HepG2 (cell line): ENCODE measurements around the gene RAB43. TPM values are rescaled to one million over a fixed set of nuclear protein-coding genes. Genes with fewer than 3 reads are reported as not detected.

ENCODE experiments used
- ATAC-seq: fragments of 200-7000 bp; cut with Tn5 transposase; 3 replicates; pipeline ENCODE4 v1.9.1; 2020; ENCODE audit warnings: mild to moderate bottlenecking, moderate library complexity
- BruUV-seq: library from RNA; stranded (reverse); fragments of 400-500 nt; replicated peaks from 2 replicates; lab custom pipeline; 2021; lab: Mats Ljungman, UMichigan
- CTCF ChIA-PET: fragments of 300-600 bp; formaldehyde crosslinking; extraction: SDS; loops from one replicate; lab custom pipeline; 2021; ENCODE audit warnings: low total read pairs, inconsistent platforms, low intra/inter-chr PET ratio; lab: Yijun Ruan, JAX
- POLR2A ChIA-PET: fragments of 350-600 bp; sonication (Branson Sonifier 250); formaldehyde crosslinking; loops from one replicate; lab custom pipeline; 2020; ENCODE audit warnings: antibody characterized with exemption, inconsistent platforms; lab: Yijun Ruan, JAX
- DNase-seq: peaks from one replicate; pipeline ENCODE4 v3.0.0-alpha.2; 2015; ENCODE audit warnings: low spot score
- FAIRE-seq: peaks from 3 replicates; lab custom pipeline; 2011; peaks lifted over from hg19 to GRCh38; lab: Jason Lieb, UNC
- H2AFZ ChIP-seq: one replicate; pipeline ENCODE4 v1.6.1; 2011; ENCODE audit warnings: low read length, inconsistent platforms
- H3K27ac ChIP-seq: fragments of 300-600 bp; 3 replicates; pipeline ENCODE4 v1.8.0; 2011; ENCODE audit warnings: mixed run types, mild to moderate bottlenecking, mixed read lengths, low read length, inconsistent platforms; ENCODE audit not compliant: insufficient read depth; ENCODE audit errors: extremely low read length
- H3K27me3 ChIP-seq, 2 experiments: fragments of 200-600 bp in 1 of 2; 2 replicates in 1 of 2; 3 replicates in 1 of 2; pipeline versions ENCODE4 v1.6.0 to v1.8.0; 2011; ENCODE audit warnings: low read length in 2 of 2, mild to moderate bottlenecking in 2 of 2, moderate library complexity in 2 of 2, inconsistent platforms in 1 of 2; ENCODE audit not compliant: insufficient read depth in 2 of 2, control insufficient read depth in 1 of 2
- H3K36me3 ChIP-seq, 2 experiments: fragments of 200-600 bp in 1 of 2; replicated peaks in 1 of 2; 2 replicates in 1 of 2; 3 replicates in 1 of 2; pipeline versions ENCODE4 v1.5.1 to v1.8.0; 2011; ENCODE audit warnings: low read length in 2 of 2, inconsistent platforms in 1 of 2; ENCODE audit not compliant: insufficient read depth in 2 of 2, control insufficient read depth in 1 of 2
- H3K4me1 ChIP-seq: 2 replicates; pipeline ENCODE4 v1.5.1; 2012; ENCODE audit warnings: low read length, inconsistent platforms; ENCODE audit not compliant: insufficient read depth
- H3K4me2 ChIP-seq: 2 replicates; pipeline ENCODE4 v1.6.0; 2011; ENCODE audit warnings: low read depth, low read length, inconsistent platforms
- H3K4me3 ChIP-seq, 3 experiments: fragments of 200-600 bp in 1 of 3; sonication (generic), shearing (Covaris generic) in 1 of 3; replicated peaks in 1 of 3; 2 replicates each; pipeline ENCODE4 v1.5.1; 2011 to 2016; ENCODE audit warnings: low read length in 3 of 3, inconsistent platforms in 2 of 3, low read depth in 2 of 3, mild to moderate bottlenecking in 2 of 3, control low read depth in 1 of 3, mixed read lengths in 1 of 3; ENCODE audit not compliant: insufficient read depth in 1 of 3
- H3K79me2 ChIP-seq: one replicate; pipeline ENCODE4 v1.6.1; 2011; ENCODE audit warnings: low read length, inconsistent platforms; ENCODE audit not compliant: insufficient read depth
- H3K9ac ChIP-seq: 2 replicates; pipeline ENCODE4 v1.6.0; 2011; ENCODE audit warnings: mild to moderate bottlenecking, low read depth, low read length, inconsistent platforms; ENCODE audit not compliant: insufficient read depth
- H3K9me3 ChIP-seq: 2 replicates; pipeline ENCODE4 v1.5.1; 2012; ENCODE audit warnings: mild to moderate bottlenecking, low read length
- H4K20me1 ChIP-seq: 2 replicates; pipeline ENCODE4 v1.6.0; 2011; ENCODE audit warnings: inconsistent platforms, mild to moderate bottlenecking, low read length, moderate library complexity; ENCODE audit not compliant: insufficient read depth
- ASH2L ChIP-seq: fragments of 300-600, 200-600 bp; sonication (generic); IDR thresholded peaks from 2 replicates; pipeline ENCODE4 v1.7.0; 2017; ENCODE audit warnings: low read depth, mild to moderate bottlenecking, moderate library complexity, mixed read lengths, low read length; ENCODE audit not compliant: insufficient read length
- HOXA5 ChIP-seq: sonication (generic); formaldehyde crosslinking; IDR thresholded peaks from 2 replicates; pipeline ENCODE4 v1.4.0; 2020; ENCODE audit warnings: missing genetic modification reagents
- KDM6A ChIP-seq: IDR thresholded peaks from 2 replicates; pipeline ENCODE4 v1.6.1; 2016; ENCODE audit warnings: low read depth
- NFIC ChIP-seq: IDR thresholded peaks from 2 replicates; pipeline ENCODE4 v1.6.1; 2012; ENCODE audit warnings: mild to moderate bottlenecking, low read length, inconsistent platforms
- RELA ChIP-seq: sonication (generic); formaldehyde crosslinking; IDR thresholded peaks from 2 replicates; pipeline ENCODE4 v1.4.0; 2020; ENCODE audit warnings: missing genetic modification reagents
- ZBTB7A ChIP-seq: sonication (generic); formaldehyde crosslinking; IDR thresholded peaks from 2 replicates; pipeline ENCODE4 v1.8.0; 2022; ENCODE audit warnings: mild to moderate bottlenecking, missing genetic modification reagents
- ZNF296 ChIP-seq: sonication (generic); formaldehyde crosslinking; conservative IDR thresholded peaks from 2 replicates; pipeline ENCODE4 v1.5.0; 2020; ENCODE audit warnings: mild to moderate bottlenecking, missing genetic modification reagents
- ZNF720 ChIP-seq: sonication (generic); formaldehyde crosslinking; IDR thresholded peaks from 2 replicates; pipeline ENCODE4 v1.4.0; 2020; ENCODE audit warnings: missing genetic modification reagents
- ZZZ3 ChIP-seq: sonication (generic); formaldehyde crosslinking; IDR thresholded peaks from 2 replicates; pipeline ENCODE4 v1.4.0; 2020; ENCODE audit warnings: missing genetic modification reagents, mild to moderate bottlenecking, borderline replicate concordance
- WGBS: methylation state at CpG from one replicate; pipeline ENCODE4 v1.1.6; 2017; ENCODE audit warnings: low lambda C conversion rate; 5-methylcytosine and 5-hydroxymethylcytosine counted together
- in situ Hi-C: cut with HindIII; loops from 2 replicates; pipeline ENCODE4 v1.10.0; 2017; ENCODE audit warnings: low pct_unique_long_range_greater_than_20kb; ENCODE audit not compliant: extremely low pct_ligation_motif_present
- intact Hi-C: fragments of 100-400 bp; cut with micrococcal nuclease; formaldehyde crosslinking; loops from one replicate; pipeline ENCODE4 v1.10.0; 2022; ENCODE audit not compliant: unreplicated experiment
- polyA plus RNA-seq, 8 experiments: library from polyadenylated mRNA; depleted of rRNA in 3 of 8; stranded (reverse) in 7 of 8; unstranded in 1 of 8; fragments of >200 nt; fragmentation: Illumina TruSeq in 4 of 8; extraction: Trizol in 4 of 8; gene quantifications; 2 replicates each; pipeline versions ENCODE4 v1.2.1 to v1.2.3, GENCODE V29; 2011 to 2016; ENCODE audit warnings: low read depth in 4 of 8, missing spikeins in 1 of 8, mixed read lengths in 1 of 8; ENCODE audit not compliant: insufficient read depth in 1 of 8
- total RNA-seq, 5 experiments: library from RNA; depleted of rRNA; stranded (reverse); fragments of >200 nt; fragmentation: Illumina TruSeq; extraction: Trizol; gene quantifications; 2 replicates each; pipeline ENCODE4 v1.2.3, GENCODE V29; 2016; ENCODE audit warnings: low read depth in 1 of 5
- TF ChIP-seq, protein P1 (sequence below): sonication (generic); formaldehyde crosslinking; IDR thresholded peaks from 2 replicates; pipeline ENCODE4 v1.4.0; 2020; ENCODE audit warnings: missing genetic modification reagents
- TF ChIP-seq, protein P2 (sequence below): sonication (generic); formaldehyde crosslinking; IDR thresholded peaks from 2 replicates; pipeline ENCODE4 v1.5.0; 2020; ENCODE audit warnings: mild to moderate bottlenecking, missing genetic modification reagents
- TF ChIP-seq, protein P3 (sequence below): sonication (generic); formaldehyde crosslinking; IDR thresholded peaks from 2 replicates; pipeline ENCODE4 v1.4.0; 2020; ENCODE audit warnings: missing genetic modification reagents
- TF ChIP-seq, protein P4 (sequence below): sonication (generic); formaldehyde crosslinking; IDR thresholded peaks from 2 replicates; pipeline ENCODE4 v1.4.0; 2020; ENCODE audit warnings: missing genetic modification reagents, borderline replicate concordance

RAB43 gene
- total and polyA plus RNA-seq, 2 of the 13 experiments (the other 11 are each of a cell fraction or from before 2014, with no cell fraction given), result 11.8 to 18.4 TPM

DNA sequence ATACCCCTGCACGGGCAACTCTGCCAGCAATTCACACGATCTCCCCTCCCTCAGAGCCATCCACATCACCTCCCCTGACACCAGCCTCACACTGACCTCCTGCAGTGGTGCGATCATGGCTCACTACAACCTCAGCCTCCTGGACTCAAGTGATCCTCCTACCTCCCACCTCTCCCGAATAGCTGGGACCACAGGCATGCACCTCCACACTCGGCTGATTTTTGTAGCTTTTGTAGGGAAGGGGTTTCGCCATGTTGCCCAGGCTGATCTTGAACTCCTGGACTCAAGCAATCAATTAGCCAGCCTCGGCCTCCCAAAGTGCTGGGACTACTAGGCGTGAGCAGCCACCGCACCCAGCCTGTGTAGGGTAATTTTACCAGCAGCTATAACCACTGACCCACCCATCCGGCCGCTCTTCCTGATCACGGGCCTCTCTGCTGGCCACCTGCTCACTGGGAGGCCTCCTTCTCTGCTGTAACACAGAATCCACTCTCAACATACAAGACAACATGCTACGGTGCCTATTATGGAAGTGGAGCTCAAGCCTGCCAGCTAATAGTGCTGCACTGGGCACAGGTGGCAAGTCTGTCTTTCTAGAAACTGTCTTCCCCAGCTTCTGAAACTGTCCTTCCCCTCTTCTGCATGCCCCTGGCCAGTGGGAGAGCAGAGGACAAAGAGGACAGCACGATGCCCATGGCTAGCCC is 56.4 kb downstream of the RAB43 start:
- Histone ChIP-seq H3K4me1 (0 out of 2 replicates have a peak, but pooled peaks cover 7% of the 10 kb centered on the region), H3K79me2 (no peaks in the 10 kb centered on the region), H3K27ac (no peak overlapping the region), H3K36me3 (no peaks in the 10 kb centered on the region), H3K4me2 (no peak overlapping the region), H3K9me3 (no peaks in the 10 kb centered on the region), H3K9ac (no peak overlapping the region), H3K27me3 (peaks cover 1 to 32% of the 10 kb centered on the region in 2 experiments; a peak in 3 of 5 replicates), H3K4me3 (no peak overlapping the region), H2AFZ (no peak overlapping the region), H4K20me1 (no peaks in the 10 kb centered on the region)
- intact Hi-C loops, result no loop called here
- FAIRE-seq, result no peak
- DNase-seq, result no peak
- in situ Hi-C loops, result no loop called here
- no peak for ATAC-seq
- POLR2A ChIA-PET, result no interaction called here
- no TSS peak for BruUV-seq
- WGBS, result 56% methylated on average over 14 of the region's 14 CpGs
- CTCF ChIA-PET, result no interaction called here
- TF ChIP-seq, protein P1, sequence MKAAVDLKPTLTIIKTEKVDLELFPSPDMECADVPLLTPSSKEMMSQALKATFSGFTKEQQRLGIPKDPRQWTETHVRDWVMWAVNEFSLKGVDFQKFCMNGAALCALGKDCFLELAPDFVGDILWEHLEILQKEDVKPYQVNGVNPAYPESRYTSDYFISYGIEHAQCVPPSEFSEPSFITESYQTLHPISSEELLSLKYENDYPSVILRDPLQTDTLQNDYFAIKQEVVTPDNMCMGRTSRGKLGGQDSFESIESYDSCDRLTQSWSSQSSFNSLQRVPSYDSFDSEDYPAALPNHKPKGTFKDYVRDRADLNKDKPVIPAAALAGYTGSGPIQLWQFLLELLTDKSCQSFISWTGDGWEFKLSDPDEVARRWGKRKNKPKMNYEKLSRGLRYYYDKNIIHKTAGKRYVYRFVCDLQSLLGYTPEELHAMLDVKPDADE (CRISPR knock-in tag), result no peak
- TF ChIP-seq, protein P2, sequence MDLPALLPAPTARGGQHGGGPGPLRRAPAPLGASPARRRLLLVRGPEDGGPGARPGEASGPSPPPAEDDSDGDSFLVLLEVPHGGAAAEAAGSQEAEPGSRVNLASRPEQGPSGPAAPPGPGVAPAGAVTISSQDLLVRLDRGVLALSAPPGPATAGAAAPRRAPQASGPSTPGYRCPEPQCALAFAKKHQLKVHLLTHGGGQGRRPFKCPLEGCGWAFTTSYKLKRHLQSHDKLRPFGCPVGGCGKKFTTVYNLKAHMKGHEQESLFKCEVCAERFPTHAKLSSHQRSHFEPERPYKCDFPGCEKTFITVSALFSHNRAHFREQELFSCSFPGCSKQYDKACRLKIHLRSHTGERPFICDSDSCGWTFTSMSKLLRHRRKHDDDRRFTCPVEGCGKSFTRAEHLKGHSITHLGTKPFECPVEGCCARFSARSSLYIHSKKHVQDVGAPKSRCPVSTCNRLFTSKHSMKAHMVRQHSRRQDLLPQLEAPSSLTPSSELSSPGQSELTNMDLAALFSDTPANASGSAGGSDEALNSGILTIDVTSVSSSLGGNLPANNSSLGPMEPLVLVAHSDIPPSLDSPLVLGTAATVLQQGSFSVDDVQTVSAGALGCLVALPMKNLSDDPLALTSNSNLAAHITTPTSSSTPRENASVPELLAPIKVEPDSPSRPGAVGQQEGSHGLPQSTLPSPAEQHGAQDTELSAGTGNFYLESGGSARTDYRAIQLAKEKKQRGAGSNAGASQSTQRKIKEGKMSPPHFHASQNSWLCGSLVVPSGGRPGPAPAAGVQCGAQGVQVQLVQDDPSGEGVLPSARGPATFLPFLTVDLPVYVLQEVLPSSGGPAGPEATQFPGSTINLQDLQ (CRISPR knock-in tag), result no peak
- TF ChIP-seq RELA (CRISPR knock-in tag), result no peak
- no peak for TF ChIP-seq ASH2L
- TF ChIP-seq, protein P3, sequence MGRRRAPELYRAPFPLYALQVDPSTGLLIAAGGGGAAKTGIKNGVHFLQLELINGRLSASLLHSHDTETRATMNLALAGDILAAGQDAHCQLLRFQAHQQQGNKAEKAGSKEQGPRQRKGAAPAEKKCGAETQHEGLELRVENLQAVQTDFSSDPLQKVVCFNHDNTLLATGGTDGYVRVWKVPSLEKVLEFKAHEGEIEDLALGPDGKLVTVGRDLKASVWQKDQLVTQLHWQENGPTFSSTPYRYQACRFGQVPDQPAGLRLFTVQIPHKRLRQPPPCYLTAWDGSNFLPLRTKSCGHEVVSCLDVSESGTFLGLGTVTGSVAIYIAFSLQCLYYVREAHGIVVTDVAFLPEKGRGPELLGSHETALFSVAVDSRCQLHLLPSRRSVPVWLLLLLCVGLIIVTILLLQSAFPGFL (CRISPR knock-in tag), result no peak
- no peak for TF ChIP-seq ZBTB7A (CRISPR knock-in tag)
- no peak for TF ChIP-seq KDM6A (CRISPR knock-in tag)
- TF ChIP-seq, protein P4, sequence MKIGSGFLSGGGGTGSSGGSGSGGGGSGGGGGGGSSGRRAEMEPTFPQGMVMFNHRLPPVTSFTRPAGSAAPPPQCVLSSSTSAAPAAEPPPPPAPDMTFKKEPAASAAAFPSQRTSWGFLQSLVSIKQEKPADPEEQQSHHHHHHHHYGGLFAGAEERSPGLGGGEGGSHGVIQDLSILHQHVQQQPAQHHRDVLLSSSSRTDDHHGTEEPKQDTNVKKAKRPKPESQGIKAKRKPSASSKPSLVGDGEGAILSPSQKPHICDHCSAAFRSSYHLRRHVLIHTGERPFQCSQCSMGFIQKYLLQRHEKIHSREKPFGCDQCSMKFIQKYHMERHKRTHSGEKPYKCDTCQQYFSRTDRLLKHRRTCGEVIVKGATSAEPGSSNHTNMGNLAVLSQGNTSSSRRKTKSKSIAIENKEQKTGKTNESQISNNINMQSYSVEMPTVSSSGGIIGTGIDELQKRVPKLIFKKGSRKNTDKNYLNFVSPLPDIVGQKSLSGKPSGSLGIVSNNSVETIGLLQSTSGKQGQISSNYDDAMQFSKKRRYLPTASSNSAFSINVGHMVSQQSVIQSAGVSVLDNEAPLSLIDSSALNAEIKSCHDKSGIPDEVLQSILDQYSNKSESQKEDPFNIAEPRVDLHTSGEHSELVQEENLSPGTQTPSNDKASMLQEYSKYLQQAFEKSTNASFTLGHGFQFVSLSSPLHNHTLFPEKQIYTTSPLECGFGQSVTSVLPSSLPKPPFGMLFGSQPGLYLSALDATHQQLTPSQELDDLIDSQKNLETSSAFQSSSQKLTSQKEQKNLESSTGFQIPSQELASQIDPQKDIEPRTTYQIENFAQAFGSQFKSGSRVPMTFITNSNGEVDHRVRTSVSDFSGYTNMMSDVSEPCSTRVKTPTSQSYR (CRISPR knock-in tag), result no peak
- no peak for TF ChIP-seq HOXA5 (CRISPR knock-in tag)
- no peak for TF ChIP-seq NFIC
- TF ChIP-seq ZZZ3 (CRISPR knock-in tag), result no peak
- TF ChIP-seq ZNF720 (CRISPR knock-in tag), result no peak
- TF ChIP-seq ZNF296, result no peak
